ENCODE results near the gene DCST2. TPM values are rescaled to one million over a fixed set of nuclear protein-coding genes. Genes with fewer than 3 reads are reported as not detected.
A peak's percentile ranks its signal among the peaks of the same experiment; 100 is the strongest.

DCST2 gene
- total and polyA plus RNA-seq, 2 donors from 2014 or later = 0.43 to 1.4 TPM

DNA sequence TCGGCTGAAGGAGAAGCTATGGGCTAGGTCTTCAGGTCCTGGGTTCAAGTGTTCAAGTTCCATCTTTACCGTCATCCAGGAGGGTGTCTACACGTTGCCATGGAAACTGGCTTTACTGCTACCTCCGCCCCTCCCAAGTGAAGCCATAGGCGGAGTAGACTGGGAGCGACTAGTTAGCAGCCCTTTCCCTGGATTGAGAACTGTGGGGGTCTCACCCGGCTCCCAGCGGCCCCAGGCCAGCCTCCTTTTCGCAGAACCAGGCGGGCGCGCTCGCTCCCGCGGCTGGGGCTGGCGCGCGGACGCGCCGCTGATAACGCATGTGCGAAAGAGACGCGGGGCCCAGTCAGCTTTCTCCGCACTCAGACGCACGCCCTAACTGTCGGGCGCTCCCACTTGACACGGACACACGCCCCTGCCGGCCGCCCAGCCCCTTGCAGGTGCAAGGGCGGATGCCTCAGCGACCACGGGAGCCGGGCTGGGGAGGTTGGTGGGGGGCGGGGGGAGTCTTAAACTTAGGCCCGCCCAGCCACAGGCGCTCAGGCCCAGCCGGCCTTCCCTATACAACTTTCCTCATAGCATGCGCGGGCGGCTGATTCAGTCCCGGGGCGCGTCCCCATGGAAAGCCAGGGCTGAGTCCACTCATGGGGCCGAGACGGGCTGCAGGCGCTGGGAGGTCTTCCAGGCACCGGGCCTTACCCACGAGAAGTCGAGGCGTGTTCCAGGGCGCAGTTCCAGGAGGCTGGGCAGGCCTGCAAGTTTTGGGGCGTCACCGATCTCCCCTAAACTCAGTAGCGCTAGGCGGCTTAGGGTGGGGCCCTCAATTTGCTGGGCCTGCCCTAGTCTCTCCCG, 37.4 kb upstream of the DCST2 start:
- Histone ChIP-seq H3K27me3 (ENCODE audit: control insufficient read depth, insufficient read depth, low read length) (peaks cover 5% of the 10 kb centered on the region), H3K9ac (ENCODE audit: low read length in 3 of 3) (peak overlapping the region in 2 of 3 donors; percentile 17 to 28), H3K4me1 (ENCODE audit: control insufficient read depth in 2 of 3, insufficient read depth in 2 of 3, low read depth in 1 of 3, low read length in 3 of 3) (peaks cover 0 to 8% (median 0%) of the 10 kb centered on the region in 3 donors), H3K9me3 (ENCODE audit: control insufficient read depth in 2 of 3, insufficient read depth in 1 of 3, low read length in 3 of 3) (no peaks in the 10 kb centered on the region), H3K36me3 (ENCODE audit: control insufficient read depth in 2 of 3, insufficient read depth in 3 of 3, low read length in 3 of 3) (no peaks in the 10 kb centered on the region), H3K4me3 (ENCODE audit: low read length in 3 of 3) (peak overlapping the region; percentile 32 to 57 (median 51)), H3K27ac (ENCODE audit: low read depth in 2 of 2, low read length in 2 of 2) (no peak overlapping the region)
- intact Hi-C loops (cut with DNase I) = no loop called here
- DNase-seq = peak; percentile 88 to 93 (median 92)
- no peak for FAIRE-seq
- TF ChIP-seq CTCF (IDR thresholded peaks at IDR 0.05; ENCODE audit: borderline replicate concordance, extremely low read depth, insufficient read depth) = peak; percentile 9

- peaks cover 0 to 8% (median 0%) of the 10 kb centered on the region in 3 donors for H3K4me1 ChIP-seq (ENCODE audit: control insufficient read depth in 2 of 3, insufficient read depth in 2 of 3, low read depth in 1 of 3, low read length in 3 of 3)
- peaks cover 5% of the 10 kb centered on the region for H3K27me3 ChIP-seq (ENCODE audit: control insufficient read depth, insufficient read depth, low read length)
- DNase-seq (peak in 2 of 5 donors; percentile 42 to 79), FAIRE-seq (no peak)
- H3K27ac ChIP-seq (ENCODE audit: low read depth in 2 of 2, low read length in 2 of 2) = no peak overlapping the region
- H3K36me3 ChIP-seq (ENCODE audit: control insufficient read depth in 2 of 3, insufficient read depth in 3 of 3, low read length in 3 of 3) = no peaks in the 10 kb centered on the region
- intact Hi-C loops (cut with DNase I) = no loop called here
- TF ChIP-seq CTCF (IDR thresholded peaks at IDR 0.05; ENCODE audit: borderline replicate concordance, extremely low read depth, insufficient read depth) = no peak
- no peaks in the 10 kb centered on the region for H3K9me3 ChIP-seq (ENCODE audit: control insufficient read depth in 2 of 3, insufficient read depth in 1 of 3, low read length in 3 of 3)
- peak overlapping the region in 1 of 3 donors; percentile 57 for H3K4me3 ChIP-seq (ENCODE audit: low read length in 3 of 3)
- H3K9ac ChIP-seq (ENCODE audit: low read length in 3 of 3) = peak overlapping the region in 1 of 3 donors; percentile 28
Measured at GRCh38 chr1:155070158-155070621, 36.6 kb upstream of the DCST2 start.

GRCh38 chr1:155069551-155070157, 36.1 kb upstream of the DCST2 start:
- no peak for TF ChIP-seq CTCF (IDR thresholded peaks at IDR 0.05; ENCODE audit: borderline replicate concordance, extremely low read depth, insufficient read depth)
- DNase-seq = peak in 2 of 5 donors; percentile 29 to 73
- intact Hi-C loops (cut with DNase I) = no loop called here
- H3K4me1 ChIP-seq (ENCODE audit: control insufficient read depth in 2 of 3, insufficient read depth in 2 of 3, low read depth in 1 of 3, low read length in 3 of 3) = peaks cover 0 to 8% (median 0%) of the 10 kb centered on the region in 3 donors
- H3K4me3 ChIP-seq (ENCODE audit: low read length in 3 of 3) = no peak overlapping the region
- no peak for FAIRE-seq
- no peak overlapping the region for H3K27ac ChIP-seq (ENCODE audit: low read depth in 2 of 2, low read length in 2 of 2)
- peaks cover 5% of the 10 kb centered on the region for H3K27me3 ChIP-seq (ENCODE audit: control insufficient read depth, insufficient read depth, low read length)
- no peak overlapping the region for H3K9ac ChIP-seq (ENCODE audit: low read length in 3 of 3)
- no peaks in the 10 kb centered on the region for H3K36me3 ChIP-seq (ENCODE audit: control insufficient read depth in 2 of 3, insufficient read depth in 3 of 3, low read length in 3 of 3)
- no peaks in the 10 kb centered on the region for H3K9me3 ChIP-seq (ENCODE audit: control insufficient read depth in 2 of 3, insufficient read depth in 1 of 3, low read length in 3 of 3)
